AG09309 (cell line): ENCODE data around the gene HMG20A.

Source experiments
- DNase-seq: peaks from one replicate; pipeline ENCODE4 v3.0.0-alpha.2; 2010; ENCODE audit warnings: low read depth
- H3K4me3 ChIP-seq: 2 replicates; pipeline ENCODE4 v1.5.1; 2011; ENCODE audit warnings: mild to moderate bottlenecking, low read depth, low read length, moderate library complexity; ENCODE audit not compliant: control insufficient read depth
- CTCF ChIP-seq: IDR thresholded peaks from 2 replicates; pipeline ENCODE4 v1.5.1; 2011; ENCODE audit warnings: mild to moderate bottlenecking, low read depth, low read length, inconsistent platforms; ENCODE audit not compliant: insufficient read depth, control insufficient read depth; ENCODE audit errors: missing control alignments

The HMG20A gene

GRCh38 chr15:77516786-77517185 is 96.1 kb downstream of the HMG20A start:
- DNase-seq: no peak
- no peak overlapping the region for H3K4me3 ChIP-seq
- no peak for TF ChIP-seq CTCF

DNA sequence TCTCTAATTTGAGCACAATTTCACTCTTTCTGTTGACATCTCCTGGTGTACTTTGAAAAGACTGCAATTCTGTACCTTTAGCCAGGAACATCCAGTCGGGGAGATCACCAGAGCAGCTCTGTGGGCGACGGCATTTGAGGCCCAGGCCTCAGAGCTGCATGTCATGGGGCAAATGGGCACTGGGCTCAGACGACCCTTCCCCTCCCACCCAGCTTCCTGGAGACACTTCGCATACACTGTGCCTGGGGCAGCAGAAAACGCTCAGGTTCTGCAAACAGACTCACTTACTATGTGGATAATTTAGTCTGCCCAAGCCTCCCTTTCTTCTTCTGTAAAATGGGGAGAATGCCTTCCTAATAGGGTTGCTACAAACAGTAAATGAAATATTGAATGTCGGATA is 96.9 kb downstream of the HMG20A start:
- H3K4me3 ChIP-seq: no peak overlapping the region
- TF ChIP-seq CTCF: no peak
- no peak for DNase-seq

GRCh38 chr15:77518458-77518857 is 97.8 kb downstream of the HMG20A start:
- TF ChIP-seq CTCF: no peak
- no peak for DNase-seq
- no peak overlapping the region for H3K4me3 ChIP-seq

DNA sequence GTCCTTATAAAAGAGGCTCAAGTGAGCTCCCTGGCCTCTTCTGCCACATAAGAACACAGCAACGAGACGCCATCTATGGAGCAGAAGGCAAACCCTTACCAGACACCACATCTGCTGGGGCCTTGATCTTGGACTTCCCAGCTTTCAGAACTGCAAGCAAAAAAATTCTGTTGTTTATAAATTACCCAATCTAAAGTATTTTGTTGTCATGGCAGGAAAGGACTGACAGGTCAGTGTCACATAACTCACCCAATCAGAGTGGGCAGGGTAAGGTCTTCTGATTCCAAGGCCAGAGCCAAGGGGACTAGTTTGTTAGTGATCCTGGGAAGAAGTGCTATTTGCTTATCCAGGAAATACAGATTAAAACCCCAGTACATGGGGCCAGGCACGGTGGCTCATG is 98.9 kb downstream of the HMG20A start:
- DNase-seq: no peak
- no peak for TF ChIP-seq CTCF
- H3K4me3 ChIP-seq: no peak overlapping the region

GRCh38 chr15:77521206-77521605 is 100.5 kb downstream of the HMG20A start:
- DNase-seq: no peak
- no peak overlapping the region for H3K4me3 ChIP-seq
- no peak for TF ChIP-seq CTCF

DNA sequence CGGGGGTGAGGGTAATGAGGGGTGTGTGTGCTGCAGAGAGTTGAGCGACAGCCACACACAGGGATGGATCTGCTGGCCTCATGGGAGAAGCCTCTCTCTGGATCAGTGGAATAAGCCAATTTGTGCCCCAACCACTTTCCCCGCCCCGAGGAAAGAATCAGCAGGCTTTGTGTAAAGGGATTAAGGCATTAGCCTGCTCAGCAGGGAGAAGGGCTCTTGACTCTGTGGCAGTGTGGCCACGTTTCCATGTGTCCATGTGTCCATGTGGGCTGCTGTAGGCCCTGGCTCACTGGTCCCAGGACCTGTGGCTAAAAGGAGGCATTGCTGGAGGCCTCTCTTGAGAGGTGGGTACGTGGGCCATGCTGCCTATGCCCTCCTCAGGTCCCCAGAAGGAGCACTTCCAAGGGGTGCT is 104.7 kb downstream of the HMG20A start:
- no peak overlapping the region for H3K4me3 ChIP-seq
- no peak for TF ChIP-seq CTCF
- no peak for DNase-seq
